Measurements from ENCODE around the gene ANKRD34A. TPM values are rescaled to one million over a fixed set of nuclear protein-coding genes. Genes with fewer than 3 reads are reported as not detected.

ANKRD34A gene
- total and polyA plus RNA-seq, 2 of the 13 experiments (the other 11 are each of a cell fraction or from before 2014, with no cell fraction given), result 0.05 to 0.07 TPM

- no peak for TF ChIP-seq MXD4 (CRISPR knock-in tag; IDR thresholded peaks at IDR 0.05)
- no peak for TF ChIP-seq ATF1 (CRISPR knock-in tag; IDR thresholded peaks at IDR 0.05)
Observed at GRCh38 chr1:145975216-145975615, 10.8 kb upstream of the ANKRD34A start (continued).

GRCh38 chr1:145974721-145975120 is 10.3 kb upstream of the ANKRD34A start:
- Histone ChIP-seq H3K4me3 (replicated peaks in 1 of 3; ENCODE audit: insufficient read depth in 1 of 3, low read depth in 2 of 3, low read length in 3 of 3) (no peak overlapping the region), H3K36me3 (replicated peaks in 1 of 2; ENCODE audit: control insufficient read depth in 1 of 2, insufficient read depth in 2 of 2, low read length in 2 of 2) (no peaks in the 10 kb centered on the region), H2AFZ (ENCODE audit: low read length) (no peak overlapping the region), H3K27me3 (ENCODE audit: control insufficient read depth in 1 of 2, insufficient read depth in 2 of 2, low read length in 2 of 2) (no peaks in the 10 kb centered on the region), H4K20me1 (ENCODE audit: insufficient read depth, low read length) (no peaks in the 10 kb centered on the region), H3K9me3 (ENCODE audit: low read length) (no peaks in the 10 kb centered on the region), H3K9ac (ENCODE audit: insufficient read depth, low read depth, low read length) (no peak overlapping the region), H3K79me2 (ENCODE audit: insufficient read depth, low read length) (no peaks in the 10 kb centered on the region), H3K4me1 (ENCODE audit: insufficient read depth, low read length) (peaks cover 44% of the 10 kb centered on the region), H3K4me2 (ENCODE audit: low read depth, low read length) (no peak overlapping the region), H3K27ac (ENCODE audit: extremely low read length, insufficient read depth, low read length) (no peak overlapping the region)
- no TSS peak for BruUV-seq (replicated peaks)
- ChIA-PET POLR2A (interaction anchor here (1.0 kb wide), 1 partner anchor 10 kb away, joined by 3 read pairs; the partner anchor contains the start of genes ANKRD34A and POLR3GL), CTCF (ENCODE audit: low intra/inter-chr PET ratio, low total read pairs) (no interaction called here)
- DNase-seq (ENCODE audit: low spot score) (no peak), FAIRE-seq (no peak), ATAC-seq (no peak)
- 89% methylated on average over 7 of the region's 7 CpGs for WGBS (ENCODE audit: low lambda C conversion rate)
- intact Hi-C loops (cut with micrococcal nuclease; ENCODE audit: unreplicated experiment), result loop anchor here (5.0 kb wide), 1 partner anchor 82 kb away; no protein-coding TSS in a partner anchor
- no peak for TF ChIP-seq CEBPB (IDR thresholded peaks at IDR 0.05; ENCODE audit: borderline replicate concordance, low read depth, low read length)
- no peak for TF ChIP-seq RFX5 (IDR thresholded peaks at IDR 0.05; ENCODE audit: low read depth, low read length)
- no peak for TF ChIP-seq HHEX (CRISPR knock-in tag; IDR thresholded peaks at IDR 0.05)
- TF ChIP-seq RAD51 (IDR thresholded peaks at IDR 0.05; ENCODE audit: borderline replicate concordance), result no peak
- TF ChIP-seq PCBP2 (optimal IDR thresholded peaks at IDR 0.05; ENCODE audit: low read depth, low read length, poor library complexity, severe bottlenecking), result no peak
- TF ChIP-seq NFYB (CRISPR knock-in tag; IDR thresholded peaks at IDR 0.05), result no peak
- no peak for TF ChIP-seq ZBTB10 (CRISPR knock-in tag; IDR thresholded peaks at IDR 0.05; ENCODE audit: borderline replicate concordance)
- no peak for TF ChIP-seq DNMT3B (CRISPR knock-in tag; conservative IDR thresholded peaks at IDR 0.05)
- no peak for TF ChIP-seq TSC22D2 (CRISPR knock-in tag; IDR thresholded peaks at IDR 0.05; ENCODE audit: borderline replicate concordance)
- TF ChIP-seq RERE (CRISPR knock-in tag; IDR thresholded peaks at IDR 0.05; ENCODE audit: low read depth), result no peak
- no peak for TF ChIP-seq GPN1 (CRISPR knock-in tag; IDR thresholded peaks at IDR 0.05; ENCODE audit: borderline replicate concordance)
- TF ChIP-seq ZKSCAN8 (CRISPR knock-in tag; IDR thresholded peaks at IDR 0.05; ENCODE audit: borderline replicate concordance), result no peak
- no peak for TF ChIP-seq ZSCAN9 (CRISPR knock-in tag; IDR thresholded peaks at IDR 0.05; ENCODE audit: borderline replicate concordance)
- TF ChIP-seq BRD4 (CRISPR knock-in tag; IDR thresholded peaks at IDR 0.05), result no peak
- in situ Hi-C loops (cut with HindIII; ENCODE audit: extremely low pct_ligation_motif_present, low pct_unique_long_range_greater_than_20kb), result loop anchor here (5.0 kb wide), 1 partner anchor 38 kb away; no protein-coding TSS in a partner anchor
